Thyroid gland (tissue), 4 donors: Measurements from ENCODE around the gene TBC1D3B.
"Not testable (repeated sequence)": the region's sequence is repeated elsewhere in the genome, so short reads cannot be mapped to it uniquely, and the experiment has no call there.

Source experiments
- POLR2A ChIP-seq, 2 donors: fragments of 450-650 bp; IDR thresholded peaks; one replicate each; pipeline ENCODE4 v1.6.1; 2017; ENCODE audit warnings: antibody characterized with exemption in 2 of 2, mild to moderate bottlenecking in 2 of 2, moderate library complexity in 1 of 2
- TF ChIP-seq, protein P1 (sequence below), 6 experiments: fragments of 200-600 bp in 3 of 6; fragments of 450-650 bp in 3 of 6; sonication (generic) in 3 of 6; IDR thresholded peaks; one replicate each; pipeline ENCODE4 v1.5.1; 2016 to 2019; ENCODE audit warnings: antibody characterized with exemption in 6 of 6, mild to moderate bottlenecking in 2 of 6, inconsistent platforms in 1 of 6, moderate library complexity in 1 of 6

DNA sequence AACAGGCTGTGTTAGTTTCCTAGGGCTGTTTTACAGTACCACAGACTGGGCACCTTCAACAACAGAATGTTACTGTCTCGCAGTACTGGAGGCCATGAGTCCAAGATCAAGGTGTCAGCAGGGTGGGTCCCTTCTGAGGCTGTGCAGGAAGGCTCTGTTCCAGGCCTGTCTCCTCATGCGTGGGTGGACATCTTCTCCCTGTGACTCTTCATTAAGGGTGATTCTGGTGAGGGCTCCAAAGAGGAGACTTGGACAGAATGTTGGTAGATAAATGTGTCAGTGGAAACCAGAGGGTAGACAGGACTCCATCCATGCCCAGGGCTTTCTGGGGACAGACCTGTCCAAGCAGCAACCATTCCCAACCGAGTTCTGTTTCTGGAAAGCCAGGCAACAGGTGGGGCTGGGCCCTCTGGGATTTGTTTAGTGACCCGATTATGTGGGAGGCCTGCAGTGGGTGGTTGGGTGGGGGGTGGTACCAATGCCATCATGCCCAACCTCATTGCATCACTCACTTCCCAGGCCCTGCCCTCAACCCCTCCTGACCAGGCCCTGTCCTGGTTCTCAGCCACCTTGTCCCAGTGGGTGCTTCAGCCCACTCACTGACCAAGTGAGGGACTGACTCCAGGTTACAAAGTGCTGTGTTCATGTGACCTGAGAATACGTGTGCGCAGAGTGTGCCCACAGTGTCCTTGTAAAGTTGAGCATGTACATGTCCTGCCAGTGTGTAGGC, 5.2 kb upstream of the TBC1D3B start:
- TF ChIP-seq, protein P1, sequence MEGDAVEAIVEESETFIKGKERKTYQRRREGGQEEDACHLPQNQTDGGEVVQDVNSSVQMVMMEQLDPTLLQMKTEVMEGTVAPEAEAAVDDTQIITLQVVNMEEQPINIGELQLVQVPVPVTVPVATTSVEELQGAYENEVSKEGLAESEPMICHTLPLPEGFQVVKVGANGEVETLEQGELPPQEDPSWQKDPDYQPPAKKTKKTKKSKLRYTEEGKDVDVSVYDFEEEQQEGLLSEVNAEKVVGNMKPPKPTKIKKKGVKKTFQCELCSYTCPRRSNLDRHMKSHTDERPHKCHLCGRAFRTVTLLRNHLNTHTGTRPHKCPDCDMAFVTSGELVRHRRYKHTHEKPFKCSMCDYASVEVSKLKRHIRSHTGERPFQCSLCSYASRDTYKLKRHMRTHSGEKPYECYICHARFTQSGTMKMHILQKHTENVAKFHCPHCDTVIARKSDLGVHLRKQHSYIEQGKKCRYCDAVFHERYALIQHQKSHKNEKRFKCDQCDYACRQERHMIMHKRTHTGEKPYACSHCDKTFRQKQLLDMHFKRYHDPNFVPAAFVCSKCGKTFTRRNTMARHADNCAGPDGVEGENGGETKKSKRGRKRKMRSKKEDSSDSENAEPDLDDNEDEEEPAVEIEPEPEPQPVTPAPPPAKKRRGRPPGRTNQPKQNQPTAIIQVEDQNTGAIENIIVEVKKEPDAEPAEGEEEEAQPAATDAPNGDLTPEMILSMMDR (IDR thresholded peaks at IDR 0.05), result not testable (repeated sequence)
- TF ChIP-seq POLR2A (IDR thresholded peaks at IDR 0.05), result not testable (repeated sequence)
